GM21717 (cell line): Measurements from ENCODE around the gene PCDHB15.
"Not testable (repeated sequence)": the region's sequence is repeated elsewhere in the genome, so short reads cannot be mapped to it uniquely, and the experiment has no call there.

ENCODE experiments used
- ATAC-seq: cut with Tn5 transposase; IDR thresholded peaks from one replicate; pipeline ENCODE4 v1.9.1; 2021; ENCODE audit warnings: mild to moderate bottlenecking, moderate library complexity; ENCODE audit not compliant: unreplicated experiment

Gene PCDHB15

DNA sequence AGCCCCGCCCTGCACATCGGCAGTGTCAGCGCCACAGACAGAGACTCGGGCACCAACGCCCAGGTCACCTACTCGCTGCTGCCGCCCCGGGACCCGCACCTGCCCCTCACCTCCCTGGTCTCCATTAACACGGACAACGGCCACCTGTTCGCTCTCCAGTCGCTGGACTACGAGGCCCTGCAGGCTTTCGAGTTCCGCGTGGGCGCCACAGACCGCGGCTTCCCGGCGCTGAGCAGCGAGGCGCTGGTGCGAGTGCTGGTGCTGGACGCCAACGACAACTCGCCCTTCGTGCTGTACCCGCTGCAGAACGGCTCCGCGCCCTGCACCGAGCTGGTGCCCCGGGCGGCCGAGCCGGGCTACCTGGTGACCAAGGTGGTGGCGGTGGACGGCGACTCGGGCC lies 1.8 kb downstream of the PCDHB15 start:
- not testable (repeated sequence) for ATAC-seq

GRCh38 chr5:141247434-141247833 lies 2.2 kb downstream of the PCDHB15 start:
- not testable (repeated sequence) for ATAC-seq

DNA sequence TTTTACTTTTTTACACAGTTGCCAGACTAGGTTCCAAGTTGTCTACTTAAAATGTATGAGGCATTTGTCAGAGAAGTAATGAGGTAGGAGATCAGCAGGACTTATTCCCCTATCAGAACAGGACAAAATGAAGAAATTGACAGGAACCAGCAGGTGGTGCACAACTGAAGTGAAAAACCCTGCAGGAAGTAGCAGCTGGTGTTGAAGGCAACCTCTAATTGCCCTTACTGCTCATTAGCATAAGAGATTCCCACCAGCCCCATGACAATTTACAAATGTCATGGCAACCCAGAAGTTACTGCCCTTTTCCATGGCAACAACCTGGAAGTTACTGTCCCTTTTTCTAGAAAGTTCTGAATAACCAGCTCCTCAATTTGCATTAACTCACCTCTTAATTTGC lies 5.4 kb downstream of the PCDHB15 start:
- no peak for ATAC-seq

GRCh38 chr5:141258464-141258863 lies 13.3 kb downstream of the PCDHB15 start:
- ATAC-seq: no peak

GRCh38 chr5:141258948-141259347 lies 13.8 kb downstream of the PCDHB15 start:
- ATAC-seq: no peak

DNA sequence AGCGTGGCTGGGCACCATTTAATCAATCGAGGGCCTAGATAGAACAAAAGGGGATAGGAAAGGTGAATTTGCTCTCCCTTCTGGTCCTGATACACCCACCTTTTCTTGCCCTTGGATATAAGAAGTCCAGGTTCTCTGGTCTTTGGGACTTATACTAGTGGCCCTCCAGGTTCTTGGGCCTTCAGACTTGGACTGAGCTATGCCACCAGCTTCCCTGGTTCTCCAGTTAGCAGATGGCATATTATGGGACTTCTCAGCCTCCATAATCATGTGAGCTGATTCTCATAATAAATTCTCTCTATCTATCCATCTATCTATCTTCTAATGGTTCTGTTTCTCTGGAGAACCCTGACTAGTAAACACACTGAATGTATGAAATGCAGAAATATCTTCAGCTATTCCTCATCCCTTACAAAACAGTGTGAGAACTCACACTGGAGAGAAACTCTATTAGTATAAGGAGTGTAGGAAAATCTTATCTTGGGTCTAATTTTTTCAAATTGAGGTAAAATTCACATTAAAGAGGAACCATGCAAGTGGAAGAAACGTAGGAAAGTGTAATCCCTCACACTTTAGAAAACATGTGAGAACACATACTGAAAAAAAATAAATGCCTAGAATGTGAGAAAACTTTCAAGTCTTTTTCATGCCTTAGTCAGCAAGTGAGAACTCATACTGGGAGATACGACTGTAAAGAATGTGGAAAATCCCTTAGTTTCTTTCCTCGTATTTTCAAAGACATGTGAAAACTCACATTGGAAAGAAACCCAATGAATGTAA lies 15.5 kb downstream of the PCDHB15 start:
- no peak for ATAC-seq

DNA sequence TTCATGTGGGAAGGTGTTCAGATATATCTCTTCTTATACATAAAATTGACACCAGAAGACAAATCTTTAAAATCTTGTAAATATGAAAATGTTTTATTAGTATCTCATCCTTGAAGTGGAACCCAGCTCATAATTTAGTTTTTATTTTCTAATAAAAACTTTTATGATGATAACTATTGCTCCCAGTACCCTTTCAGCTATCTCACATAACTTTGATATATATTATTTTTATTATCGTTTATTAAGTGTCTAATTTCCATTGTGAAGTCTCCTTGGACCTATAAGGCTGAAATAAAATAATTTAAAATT lies 16.0 kb downstream of the PCDHB15 start:
- no peak for ATAC-seq

DNA sequence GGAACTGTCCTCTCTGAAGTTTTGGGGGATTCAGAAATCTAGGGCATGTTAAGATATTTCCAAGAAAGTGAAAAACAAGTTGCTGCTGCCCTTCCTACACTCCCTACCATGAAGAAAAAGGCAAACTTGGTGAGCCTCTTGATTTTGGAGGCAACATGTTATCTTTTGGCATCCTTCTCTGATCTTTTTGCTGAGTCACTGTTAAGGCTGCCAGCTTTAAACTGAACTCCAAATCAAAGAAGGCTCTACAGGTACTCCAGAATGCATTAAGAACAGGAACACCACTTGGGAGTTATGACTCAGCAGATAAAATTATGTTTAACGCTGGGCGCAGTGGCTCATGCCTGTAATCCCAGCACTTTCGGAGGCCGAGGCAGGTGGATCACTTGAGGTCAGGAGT lies 24.0 kb downstream of the PCDHB15 start:
- no peak for ATAC-seq

DNA sequence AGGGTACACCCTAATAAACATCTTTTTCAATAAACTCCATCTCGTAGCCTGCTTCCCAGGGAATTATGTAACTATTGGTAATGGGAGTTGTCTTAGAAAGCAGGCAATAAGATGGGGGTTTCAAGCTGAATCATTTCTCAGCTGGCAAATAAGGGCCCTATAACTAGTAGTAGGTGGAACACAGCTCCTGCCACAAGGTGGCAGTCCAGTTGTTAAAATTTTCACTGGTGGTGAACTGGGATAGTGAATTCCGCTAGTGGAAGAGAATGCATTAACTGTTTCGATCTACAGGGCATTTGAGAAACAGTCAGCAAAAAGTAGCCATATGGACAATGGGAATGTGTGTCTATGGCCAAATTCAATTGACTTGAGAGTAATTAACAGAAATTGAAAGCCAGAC lies 27.7 kb downstream of the PCDHB15 start:
- ATAC-seq: no peak

DNA sequence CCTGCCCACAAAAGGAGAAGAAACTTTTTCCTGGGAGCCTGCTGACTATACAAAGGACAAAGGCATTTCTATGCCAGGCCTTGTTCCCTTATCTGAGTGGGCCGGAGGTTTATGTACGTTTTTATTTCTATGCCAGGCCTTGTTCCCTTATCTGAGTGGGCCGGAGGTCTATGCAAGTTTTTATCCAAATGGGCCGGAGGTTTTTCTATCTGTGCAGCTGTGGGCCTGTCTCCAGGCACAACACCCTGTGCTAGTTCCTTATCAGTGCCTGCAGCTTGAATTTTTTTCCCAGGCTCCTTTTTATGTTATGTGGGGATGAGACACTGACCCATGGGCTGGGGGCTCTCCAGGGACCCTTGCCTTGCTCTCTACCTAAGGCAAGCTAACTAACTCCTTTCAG lies 53.2 kb downstream of the PCDHB15 start:
- no peak for ATAC-seq
